Fibroblast of lung (primary cell): ENCODE measurements around the gene CCNT2. TPM values are rescaled to one million over a fixed set of nuclear protein-coding genes. Genes with fewer than 3 reads are reported as not detected.

Experiments used
- DNase-seq, 2 donors: peaks; one replicate each; pipeline versions ENCODE4 v3.0.0 to v3.0.0-alpha.2; 2010; ENCODE audit warnings: low read depth in 2 of 2
- H2AFZ ChIP-seq: 2 replicates; pipeline ENCODE4 v1.5.1; 2012; ENCODE audit warnings: low read length, control low read depth, inconsistent platforms
- H3K27ac ChIP-seq: 2 replicates; pipeline ENCODE4 v1.5.1; 2011; ENCODE audit warnings: low read length, control low read depth; ENCODE audit not compliant: insufficient read depth
- H3K27me3 ChIP-seq: 2 replicates; pipeline ENCODE4 v1.5.1; 2011; ENCODE audit warnings: mild to moderate bottlenecking, low read length; ENCODE audit not compliant: control insufficient read depth, insufficient read depth
- H3K36me3 ChIP-seq: 2 replicates; pipeline ENCODE4 v1.5.1; 2011; ENCODE audit warnings: low read length; ENCODE audit not compliant: control insufficient read depth, insufficient read depth
- H3K4me1 ChIP-seq: 2 replicates; pipeline ENCODE4 v1.5.1; 2011; ENCODE audit warnings: low read length; ENCODE audit not compliant: control insufficient read depth, insufficient read depth; ENCODE audit errors: extremely low read depth
- H3K4me2 ChIP-seq: 2 replicates; pipeline ENCODE4 v1.5.1; 2011; ENCODE audit warnings: low read length, control low read depth; ENCODE audit not compliant: insufficient read depth; ENCODE audit errors: extremely low read depth
- H3K4me3 ChIP-seq, 4 experiments: fragments of 200-600 bp in 1 of 4; sonication (generic) in 1 of 4; replicated peaks in 1 of 4; 2 replicates each; pipeline ENCODE4 v1.5.1; 2011 to 2016; ENCODE audit warnings: low read length in 4 of 4, low read depth in 3 of 4, mild to moderate bottlenecking in 3 of 4, control low read depth in 2 of 4, inconsistent platforms in 1 of 4, mixed read lengths in 1 of 4; ENCODE audit not compliant: insufficient read depth in 1 of 4; ENCODE audit errors: control extremely low read depth in 1 of 4
- H3K79me2 ChIP-seq: 2 replicates; pipeline ENCODE4 v1.5.1; 2012; ENCODE audit warnings: mild to moderate bottlenecking, low read length, inconsistent platforms; ENCODE audit not compliant: control insufficient read depth, insufficient read depth
- H3K9ac ChIP-seq: 2 replicates; pipeline ENCODE4 v1.5.1; 2011; ENCODE audit warnings: mild to moderate bottlenecking, low read length, control low read depth; ENCODE audit not compliant: insufficient read depth
- H3K9me3 ChIP-seq: 2 replicates; pipeline ENCODE4 v1.5.1; 2012; ENCODE audit warnings: low read depth, low read length; ENCODE audit not compliant: control insufficient read depth, insufficient read depth
- H4K20me1 ChIP-seq: 2 replicates; pipeline ENCODE4 v1.5.1; 2011; ENCODE audit warnings: low read length; ENCODE audit not compliant: control insufficient read depth, insufficient read depth; ENCODE audit errors: extremely low read depth
- CTCF ChIP-seq, 2 donors: IDR thresholded peaks in 1 of 2; conservative IDR thresholded peaks in 1 of 2; 1 replicate in 1 of 2; 2 replicates in 1 of 2; pipeline ENCODE4 v1.5.1; 2011 to 2012; ENCODE audit warnings: low read length in 2 of 2, control low read depth in 1 of 2, inconsistent platforms in 1 of 2, low read depth in 1 of 2, mild to moderate bottlenecking in 1 of 2
- EZH2 ChIP-seq: IDR thresholded peaks from 2 replicates; pipeline ENCODE4 v1.5.1; 2012; ENCODE audit warnings: low read length, control low read depth, mild to moderate bottlenecking; ENCODE audit errors: missing control alignments
- polyA plus RNA-seq, 2 donors: library from polyadenylated mRNA; depleted of rRNA in 1 of 2; stranded (reverse) in 1 of 2; unstranded in 1 of 2; fragments of >200 nt; gene quantifications; 2 replicates each; pipeline ENCODE4 v1.2.1, GENCODE V29; 2011 to 2012; ENCODE audit warnings: missing spikeins in 1 of 2
- total RNA-seq: library from RNA; depleted of rRNA; stranded (reverse); fragments of >200 nt; gene quantifications from 2 replicates; pipeline ENCODE4 v1.2.1, GENCODE V29; 2014

Gene CCNT2
- total and polyA plus RNA-seq, 2 donors (not counting 1 experiment from before 2014, with no cell fraction given) = 10.5 to 30.1 TPM

DNA sequence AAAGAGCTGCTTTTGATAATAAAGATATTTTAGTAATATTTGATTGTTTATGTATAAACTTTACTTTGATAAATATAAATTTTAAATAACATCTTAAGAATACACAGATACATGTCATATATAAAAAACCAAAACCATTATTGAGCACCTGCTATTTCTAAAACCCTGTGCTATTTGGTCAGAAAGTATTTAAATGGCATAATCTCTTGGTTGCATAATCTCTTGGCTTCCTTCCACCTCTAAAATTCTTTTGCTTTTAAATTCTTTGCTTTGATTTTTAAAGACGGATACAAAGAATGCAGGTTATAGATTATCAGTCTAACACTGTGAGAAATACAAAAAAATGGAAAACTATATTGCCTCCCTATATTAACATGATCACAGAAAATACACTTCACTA is 43.3 kb upstream of the CCNT2 start:
- H3K27ac ChIP-seq = no peak overlapping the region
- no peaks in the 10 kb centered on the region for H3K36me3 ChIP-seq
- no peak overlapping the region for H2AFZ ChIP-seq
- no peaks in the 10 kb centered on the region for H3K27me3 ChIP-seq
- TF ChIP-seq CTCF (conservative IDR thresholded peaks at IDR 0.05 in 1 of 2, IDR thresholded peaks at IDR 0.05 in 1 of 2; ENCODE audit: low read depth in 1 of 2, low read length in 2 of 2) = no peak
- no peak for TF ChIP-seq EZH2
- peak; percentile 11 to 19 for DNase-seq
- no peak overlapping the region for H3K4me2 ChIP-seq
- no peaks in the 10 kb centered on the region for H3K9me3 ChIP-seq
- H3K9ac ChIP-seq = no peak overlapping the region
- no peaks in the 10 kb centered on the region for H3K4me1 ChIP-seq
- H4K20me1 ChIP-seq = no peaks in the 10 kb centered on the region
- no peaks in the 10 kb centered on the region for H3K79me2 ChIP-seq
- H3K4me3 ChIP-seq = no peak overlapping the region

- Histone ChIP-seq H3K4me2 (no peak overlapping the region), H3K27ac (no peak overlapping the region), H2AFZ (no peak overlapping the region), H3K9me3 (no peaks in the 10 kb centered on the region), H3K36me3 (no peaks in the 10 kb centered on the region), H3K79me2 (no peaks in the 10 kb centered on the region), H3K4me3 (no peak overlapping the region), H3K27me3 (no peaks in the 10 kb centered on the region), H3K9ac (no peak overlapping the region), H4K20me1 (no peaks in the 10 kb centered on the region), H3K4me1 (no peaks in the 10 kb centered on the region)
- TF ChIP-seq EZH2 = no peak
- TF ChIP-seq CTCF (conservative IDR thresholded peaks at IDR 0.05 in 1 of 2, IDR thresholded peaks at IDR 0.05 in 1 of 2; ENCODE audit: low read depth in 1 of 2, low read length in 2 of 2) = no peak
- no peak for DNase-seq
Measured at GRCh38 chr2:134882773-134883172, 35.8 kb upstream of the CCNT2 start.

DNA sequence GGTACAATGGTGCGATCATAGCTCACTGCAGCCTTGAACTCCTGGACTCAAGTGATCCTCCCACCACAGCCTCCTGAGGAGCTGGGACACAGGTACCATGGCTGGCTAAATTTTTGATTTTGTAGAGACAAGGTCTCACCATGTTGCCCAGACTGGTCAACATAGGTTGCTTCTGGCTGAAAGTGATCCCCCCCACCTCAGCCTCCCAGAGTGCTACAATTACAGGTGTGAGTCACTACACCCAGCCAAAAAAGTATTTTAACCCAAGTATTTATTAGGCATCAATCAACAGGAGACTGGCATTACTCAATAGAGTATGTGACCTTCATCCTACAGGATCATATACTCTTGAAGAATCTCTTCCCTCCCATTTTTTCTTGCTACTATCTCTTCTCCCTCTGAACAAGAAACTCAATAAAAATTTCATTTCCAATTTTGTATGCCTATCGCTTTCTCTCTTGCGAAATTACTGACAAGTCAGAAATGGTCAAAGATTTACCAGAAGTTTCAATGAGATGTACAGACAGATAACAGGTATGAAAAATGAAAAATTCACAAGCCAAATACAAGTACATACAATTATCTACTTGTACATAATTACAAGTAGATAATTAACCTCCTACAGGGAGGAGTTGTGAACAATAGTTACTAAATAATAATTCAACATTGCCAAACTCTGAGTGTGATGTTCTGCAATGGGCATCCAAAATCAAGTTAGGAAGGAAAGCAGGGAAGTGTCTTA is 34.9 kb upstream of the CCNT2 start:
- DNase-seq = no peak

More for the DNA sequence above, 34.9 kb upstream of the CCNT2 start:
- no peaks in the 10 kb centered on the region for H3K27me3 ChIP-seq
- H2AFZ ChIP-seq = no peak overlapping the region
- no peak overlapping the region for H3K27ac ChIP-seq
- H3K4me2 ChIP-seq = no peak overlapping the region
- no peaks in the 10 kb centered on the region for H3K4me1 ChIP-seq
- H3K4me3 ChIP-seq = no peak overlapping the region
- H3K79me2 ChIP-seq = no peaks in the 10 kb centered on the region
- no peak for TF ChIP-seq CTCF (conservative IDR thresholded peaks at IDR 0.05 in 1 of 2, IDR thresholded peaks at IDR 0.05 in 1 of 2; ENCODE audit: low read depth in 1 of 2, low read length in 2 of 2)
- no peaks in the 10 kb centered on the region for H3K9me3 ChIP-seq
- H3K9ac ChIP-seq = no peak overlapping the region
- H3K36me3 ChIP-seq = no peaks in the 10 kb centered on the region
- H4K20me1 ChIP-seq = no peaks in the 10 kb centered on the region
